HT1080 (cell line): ENCODE data around the gene APOE. TPM values are rescaled to one million over a fixed set of nuclear protein-coding genes. Genes with fewer than 3 reads are reported as not detected.
"Not testable (repeated sequence)": the region's sequence is repeated elsewhere in the genome, so short reads cannot be mapped to it uniquely, and the experiment has no call there.

Experiments used
- DNase-seq: peaks from one replicate; pipeline ENCODE4 v3.0.0-alpha.2; 2015; ENCODE audit warnings: low read depth
- total RNA-seq: library from RNA; depleted of rRNA; stranded (reverse); fragments of >200 nt; shearing (Covaris generic); gene quantifications from 2 replicates; pipeline ENCODE4 v1.2.3, GENCODE V29; 2014

The APOE gene
- total RNA-seq, 1 experiment from 2014 or later, result 1.9 TPM

DNA sequence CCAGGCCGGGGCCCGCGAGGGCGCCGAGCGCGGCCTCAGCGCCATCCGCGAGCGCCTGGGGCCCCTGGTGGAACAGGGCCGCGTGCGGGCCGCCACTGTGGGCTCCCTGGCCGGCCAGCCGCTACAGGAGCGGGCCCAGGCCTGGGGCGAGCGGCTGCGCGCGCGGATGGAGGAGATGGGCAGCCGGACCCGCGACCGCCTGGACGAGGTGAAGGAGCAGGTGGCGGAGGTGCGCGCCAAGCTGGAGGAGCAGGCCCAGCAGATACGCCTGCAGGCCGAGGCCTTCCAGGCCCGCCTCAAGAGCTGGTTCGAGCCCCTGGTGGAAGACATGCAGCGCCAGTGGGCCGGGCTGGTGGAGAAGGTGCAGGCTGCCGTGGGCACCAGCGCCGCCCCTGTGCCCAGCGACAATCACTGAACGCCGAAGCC is 3.3 kb downstream of the APOE start:
- no peak for DNase-seq

DNA sequence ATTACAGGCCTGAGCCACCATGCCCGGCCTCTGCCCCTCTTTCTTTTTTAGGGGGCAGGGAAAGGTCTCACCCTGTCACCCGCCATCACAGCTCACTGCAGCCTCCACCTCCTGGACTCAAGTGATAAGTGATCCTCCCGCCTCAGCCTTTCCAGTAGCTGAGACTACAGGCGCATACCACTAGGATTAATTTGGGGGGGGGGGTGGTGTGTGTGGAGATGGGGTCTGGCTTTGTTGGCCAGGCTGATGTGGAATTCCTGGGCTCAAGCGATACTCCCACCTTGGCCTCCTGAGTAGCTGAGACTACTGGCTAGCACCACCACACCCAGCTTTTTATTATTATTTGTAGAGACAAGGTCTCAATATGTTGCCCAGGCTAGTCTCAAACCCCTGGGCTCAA is 4.2 kb downstream of the APOE start:
- no peak for DNase-seq

DNA sequence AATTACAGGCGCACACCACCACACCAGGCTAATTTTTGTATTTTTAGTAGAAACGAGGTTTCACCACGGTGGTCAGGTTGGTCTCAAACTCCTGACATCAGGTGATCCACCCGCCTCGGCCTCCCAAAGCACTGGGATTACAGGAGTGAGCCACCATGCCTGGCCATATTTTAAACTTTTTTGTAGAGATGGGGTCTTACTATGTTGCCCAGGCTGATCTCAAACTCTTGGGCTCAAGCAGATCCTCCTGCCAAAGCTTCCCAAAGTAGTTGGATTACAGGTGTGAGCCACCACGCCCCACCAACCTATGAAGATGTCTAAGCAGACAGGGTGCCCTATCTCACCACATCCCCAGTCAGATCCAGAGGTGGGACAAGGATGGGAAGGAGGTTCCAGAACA is 6.3 kb downstream of the APOE start:
- not testable (repeated sequence) for DNase-seq

DNA sequence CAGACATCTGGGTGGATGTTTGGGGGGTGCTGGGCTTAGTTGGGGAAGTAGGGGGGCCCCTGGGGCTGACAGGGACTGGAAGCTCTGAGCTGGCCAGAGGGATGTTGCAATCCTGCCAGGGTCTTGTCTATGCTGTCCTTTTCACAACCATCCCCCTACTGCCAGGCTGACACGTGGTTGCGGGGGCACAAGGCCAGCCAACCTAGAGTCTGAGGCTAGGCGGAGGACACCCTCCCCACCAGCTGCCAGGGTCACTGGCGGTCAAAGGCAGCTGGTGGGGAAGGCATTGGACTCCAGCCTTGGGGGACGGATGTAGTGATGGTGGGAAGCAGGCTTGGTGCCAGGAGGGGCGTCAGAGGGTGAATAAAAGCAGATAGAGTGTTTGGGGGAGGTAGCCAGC is 7.3 kb downstream of the APOE start:
- DNase-seq, result no peak

DNA sequence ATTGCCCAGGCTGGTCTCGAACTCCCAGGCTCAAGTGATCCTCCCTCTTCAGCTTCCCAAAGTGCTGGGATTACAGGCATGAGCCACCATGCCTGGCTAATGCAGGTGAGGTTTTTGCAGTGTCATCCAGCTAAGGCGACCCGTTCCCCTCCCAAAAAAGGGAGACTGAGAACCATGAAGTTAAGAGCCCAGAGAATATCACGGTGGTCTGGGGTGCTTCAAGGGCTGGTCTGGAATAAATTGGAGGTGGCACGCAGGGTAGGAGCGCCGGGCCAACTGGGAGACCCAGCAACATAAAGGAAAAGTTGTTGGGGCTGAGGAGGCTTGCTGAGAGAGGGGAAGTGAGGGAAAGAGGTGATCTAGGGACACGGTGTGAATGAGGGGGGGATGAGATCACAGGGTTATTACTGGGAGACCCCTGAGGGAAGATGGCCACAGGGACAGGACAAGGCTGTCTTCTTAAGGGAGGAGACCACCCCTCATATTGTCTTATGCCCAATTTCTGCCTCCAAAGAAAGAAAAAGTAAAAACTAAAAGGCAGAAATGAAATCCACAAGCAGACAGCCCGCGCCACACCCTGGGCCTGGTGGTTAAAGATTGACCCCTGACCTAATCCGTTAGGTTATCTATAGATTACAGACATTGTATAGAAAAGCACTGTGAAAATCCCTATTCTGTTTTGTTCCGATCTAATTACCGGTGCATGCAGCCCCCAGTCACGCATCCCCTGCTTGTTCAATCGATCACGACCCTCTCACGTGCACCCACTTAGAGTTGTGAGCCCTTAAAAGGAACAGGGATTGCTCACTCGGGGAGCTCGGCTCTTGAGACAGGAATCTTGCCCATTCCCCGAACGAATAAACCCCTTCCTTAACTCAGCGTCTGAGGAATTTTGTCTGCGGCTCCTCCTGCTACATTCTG is 8.2 kb downstream of the APOE start:
- DNase-seq, result not testable (repeated sequence)

DNA sequence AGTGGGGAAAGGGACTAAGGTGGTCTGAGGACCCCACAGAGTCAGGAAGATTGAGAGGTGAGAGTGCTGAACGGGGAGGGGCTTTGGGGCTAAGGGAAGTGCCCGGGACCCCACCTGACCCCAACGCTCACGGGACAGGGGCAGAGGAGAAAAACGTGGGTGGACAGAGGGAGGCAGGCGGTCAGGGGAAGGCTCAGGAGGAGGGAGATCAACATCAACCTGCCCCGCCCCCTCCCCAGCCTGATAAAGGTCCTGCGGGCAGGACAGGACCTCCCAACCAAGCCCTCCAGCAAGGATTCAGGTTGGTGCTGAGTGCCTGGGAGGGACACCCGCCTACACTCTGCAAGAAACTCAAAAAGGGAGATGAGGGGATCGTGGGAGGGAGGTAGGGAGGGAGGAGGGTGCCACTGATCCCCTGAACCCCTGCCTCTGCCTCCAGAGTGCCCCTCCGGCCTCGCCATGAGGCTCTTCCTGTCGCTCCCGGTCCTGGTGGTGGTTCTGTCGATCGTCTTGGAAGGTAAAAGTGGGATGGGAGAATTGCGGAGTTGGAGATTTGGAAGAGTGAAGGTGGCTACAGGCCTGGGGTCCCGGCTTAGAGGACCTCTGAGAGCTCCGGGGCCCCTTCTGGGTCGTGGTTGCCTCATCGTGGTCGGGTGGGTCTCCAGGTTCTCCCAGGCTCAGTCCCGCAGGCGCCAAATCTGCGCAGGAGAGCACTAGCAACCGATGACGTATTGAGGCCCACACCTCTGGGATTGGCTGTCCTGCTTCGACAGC is 9.0 kb downstream of the APOE start, which contains the start of gene APOC1:
TSS of gene APOC1 (plus strand) at position 176 of the 774 bp plus-strand sequence. CDS start at position 460, 284 bp downstream.
- peak; percentile 80 for DNase-seq

DNA sequence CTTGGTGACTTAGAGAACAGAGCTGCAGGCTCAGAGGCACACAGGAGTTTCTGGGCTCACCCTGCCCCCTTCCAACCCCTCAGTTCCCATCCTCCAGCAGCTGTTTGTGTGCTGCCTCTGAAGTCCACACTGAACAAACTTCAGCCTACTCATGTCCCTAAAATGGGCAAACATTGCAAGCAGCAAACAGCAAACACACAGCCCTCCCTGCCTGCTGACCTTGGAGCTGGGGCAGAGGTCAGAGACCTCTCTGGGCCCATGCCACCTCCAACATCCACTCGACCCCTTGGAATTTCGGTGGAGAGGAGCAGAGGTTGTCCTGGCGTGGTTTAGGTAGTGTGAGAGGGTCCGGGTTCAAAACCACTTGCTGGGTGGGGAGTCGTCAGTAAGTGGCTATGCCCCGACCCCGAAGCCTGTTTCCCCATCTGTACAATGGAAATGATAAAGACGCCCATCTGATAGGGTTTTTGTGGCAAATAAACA is 18.7 kb downstream of the APOE start:
- DNase-seq, result no peak

DNA sequence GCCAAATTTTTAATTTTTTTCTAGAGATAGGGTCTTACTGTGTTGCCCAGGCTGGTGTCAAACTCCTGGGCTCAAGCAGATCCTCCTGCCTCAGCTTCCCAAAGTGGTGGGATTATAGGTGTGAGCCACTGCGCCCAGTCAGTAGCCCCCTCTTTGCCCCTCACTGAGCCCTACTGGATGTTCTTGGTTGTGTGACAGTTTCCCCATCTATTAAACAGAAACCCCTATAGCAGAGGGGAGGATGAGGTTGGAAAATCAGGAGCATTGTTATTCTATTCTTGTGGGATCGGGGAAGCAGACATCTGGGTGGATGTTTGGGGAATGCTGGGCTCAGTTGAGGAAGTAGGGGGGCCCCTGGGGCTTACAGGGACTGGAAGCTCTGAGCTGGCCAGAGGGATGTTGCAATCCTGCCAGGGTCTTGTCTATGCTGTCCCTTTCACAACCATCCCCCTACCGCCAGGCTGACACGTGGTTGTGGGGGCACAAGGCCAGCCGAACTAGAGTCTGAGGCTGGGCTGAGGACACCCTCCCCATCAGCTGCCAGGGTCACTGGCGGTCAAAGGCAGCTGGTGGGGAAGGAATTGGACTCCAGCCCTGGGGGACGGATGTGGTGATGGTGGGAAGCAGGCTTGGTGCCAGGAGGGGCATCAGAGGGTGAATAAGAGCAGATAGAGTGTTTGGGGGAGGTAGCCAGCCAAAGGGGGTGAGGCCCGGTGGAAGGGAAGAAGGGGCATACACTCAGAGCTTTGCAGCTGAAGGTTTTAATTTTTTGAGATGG is 19.7 kb downstream of the APOE start:
- peak; percentile 56 for DNase-seq

DNA sequence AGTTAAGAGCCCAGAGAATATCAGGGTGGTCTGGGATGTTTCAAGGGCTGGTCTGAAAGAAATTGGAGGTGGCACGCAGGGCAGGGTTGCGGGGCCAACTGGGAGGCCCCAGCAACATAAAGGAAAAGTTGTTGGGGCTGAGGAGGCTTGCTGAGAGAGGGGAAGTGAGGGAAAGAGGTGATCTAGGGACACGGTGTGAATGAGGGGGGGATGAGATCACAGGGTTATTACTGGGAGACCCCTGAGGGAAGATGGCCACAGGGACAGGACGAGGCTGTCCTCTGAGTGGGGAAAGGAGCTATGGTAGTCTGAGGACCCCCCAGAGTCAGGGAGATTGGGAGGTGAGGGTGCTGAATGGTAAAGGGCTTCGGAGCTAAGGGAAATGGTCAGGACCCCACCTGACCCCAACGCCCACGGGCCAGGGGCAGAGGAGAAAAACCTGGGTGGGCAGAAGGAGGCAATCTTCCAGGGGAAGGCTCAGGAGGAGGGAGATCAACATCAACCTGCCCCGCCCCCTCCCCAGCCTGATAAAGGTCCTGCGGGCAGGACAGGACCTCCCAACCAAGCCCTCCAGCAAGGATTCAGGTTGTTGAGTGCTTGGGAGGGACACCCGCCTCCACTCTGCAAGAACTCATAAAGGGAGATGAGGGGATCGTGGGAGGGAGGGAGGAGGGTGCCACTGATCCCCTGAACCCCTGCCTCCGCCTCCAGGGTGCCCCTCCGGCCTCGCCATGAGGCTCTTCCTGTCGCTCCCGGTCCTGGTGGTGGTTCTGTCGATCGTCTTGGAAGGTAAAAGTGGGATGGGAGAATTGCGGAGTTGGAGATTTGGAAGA is 20.9 kb downstream of the APOE start:
- not testable (repeated sequence) for DNase-seq

DNA sequence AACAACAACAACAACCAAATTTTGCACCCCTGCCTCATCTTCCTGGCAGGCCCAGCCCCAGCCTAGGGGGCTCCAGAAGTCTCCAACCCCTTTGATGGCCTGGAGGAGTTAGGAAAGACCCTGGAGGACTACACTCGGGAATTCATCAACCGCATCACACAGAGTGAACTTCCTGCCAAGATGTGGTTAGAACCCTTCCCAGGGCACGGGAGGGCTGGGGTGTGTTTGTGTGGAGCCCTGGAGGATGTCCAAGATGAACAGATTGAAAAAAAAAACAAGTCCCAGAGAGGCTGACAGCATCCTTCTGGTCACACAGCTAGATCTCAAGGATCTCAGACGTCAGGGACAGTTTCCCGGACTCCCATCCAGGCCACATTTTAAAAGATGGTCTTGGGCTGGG is 22.1 kb downstream of the APOE start:
- peak; percentile 61 for DNase-seq

DNA sequence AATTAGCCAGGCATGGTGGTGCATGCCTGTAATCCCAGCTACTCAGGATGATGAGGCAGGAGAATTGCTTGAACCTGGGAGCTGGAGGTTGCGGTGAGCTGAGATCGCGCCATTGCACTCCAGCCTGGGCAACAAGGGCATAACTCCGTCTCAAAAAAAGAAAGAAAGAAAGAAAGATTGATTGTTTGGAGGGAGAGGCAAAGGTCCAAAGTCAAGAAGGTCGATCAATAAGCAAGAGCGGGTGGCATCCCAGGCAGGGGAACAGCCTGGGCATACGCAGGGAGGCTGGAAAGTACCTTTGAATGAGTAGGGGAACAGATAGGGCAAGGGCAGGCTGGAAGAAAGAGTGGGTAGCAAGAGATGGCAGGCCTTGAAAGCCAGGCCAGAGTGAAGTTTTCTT is 24.5 kb downstream of the APOE start:
- DNase-seq, result no peak

DNA sequence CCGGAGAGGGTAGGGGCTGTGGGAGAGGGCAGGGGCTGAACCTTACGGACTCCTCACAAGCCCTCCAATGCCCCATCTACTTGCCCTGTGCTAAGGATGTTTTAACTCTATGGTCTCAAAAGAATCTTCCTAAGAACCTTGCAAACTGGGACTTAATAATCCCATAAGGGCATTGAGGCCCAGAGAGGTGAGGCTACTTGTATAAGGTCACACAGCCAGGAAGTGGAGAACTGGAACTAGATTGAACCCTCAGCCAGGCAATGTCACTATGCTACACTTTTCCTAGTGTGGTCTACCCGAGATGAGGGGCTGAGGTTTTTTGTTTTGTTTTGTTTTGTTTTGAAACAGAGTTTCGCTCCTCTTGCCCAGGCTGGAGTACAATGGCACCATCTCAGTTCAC is 25.9 kb downstream of the APOE start:
- DNase-seq, result no peak

DNA sequence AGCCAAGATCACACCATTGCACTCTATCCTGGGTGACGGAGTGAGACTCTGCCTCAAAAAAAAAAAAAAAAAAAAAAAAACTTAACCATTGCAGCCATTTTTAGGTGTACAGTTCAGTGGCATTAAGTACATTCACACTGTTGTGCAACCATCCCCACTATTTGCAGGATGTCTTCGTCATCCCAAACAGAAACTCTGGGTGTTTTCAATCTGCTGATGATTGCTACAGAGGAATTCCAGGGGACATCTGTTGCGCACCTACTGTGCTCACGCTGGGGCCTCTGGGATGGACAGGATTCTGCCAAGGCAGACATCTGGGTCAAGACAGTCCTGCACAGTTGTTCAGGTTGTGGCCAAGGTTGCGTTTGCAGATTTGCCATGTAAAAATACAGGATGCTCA is 34.1 kb downstream of the APOE start:
- DNase-seq, result no peak

DNA sequence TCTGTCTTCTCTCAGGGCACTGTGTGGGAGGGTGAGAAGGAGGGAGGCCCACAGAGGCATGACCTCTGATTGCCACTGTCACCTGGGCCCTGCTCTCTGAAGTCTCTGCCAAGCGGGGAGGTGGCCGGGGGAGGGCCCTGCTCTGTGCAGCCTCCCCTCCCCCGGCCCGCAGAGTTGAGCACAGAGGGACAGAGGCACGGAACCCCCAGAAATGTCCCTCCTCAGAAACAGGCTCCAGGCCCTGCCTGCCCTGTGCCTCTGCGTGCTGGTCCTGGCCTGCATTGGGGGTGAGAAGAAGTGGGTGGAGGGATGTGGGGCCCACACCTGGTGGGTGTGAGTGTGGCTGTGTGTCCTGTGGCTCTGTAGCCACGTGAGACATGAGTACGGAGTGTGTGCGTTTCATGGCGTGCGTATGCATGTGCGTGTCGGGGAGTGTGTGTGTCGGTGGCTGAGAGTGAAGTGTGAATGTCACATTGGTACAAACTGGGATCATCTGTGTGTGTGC is 36.5 kb downstream of the APOE start, which contains the start of gene APOC4:
TSS of gene APOC4 (plus strand) at position 171 of the 505 bp plus-strand sequence. CDS start at position 212, 41 bp downstream.
- no peak for DNase-seq

DNA sequence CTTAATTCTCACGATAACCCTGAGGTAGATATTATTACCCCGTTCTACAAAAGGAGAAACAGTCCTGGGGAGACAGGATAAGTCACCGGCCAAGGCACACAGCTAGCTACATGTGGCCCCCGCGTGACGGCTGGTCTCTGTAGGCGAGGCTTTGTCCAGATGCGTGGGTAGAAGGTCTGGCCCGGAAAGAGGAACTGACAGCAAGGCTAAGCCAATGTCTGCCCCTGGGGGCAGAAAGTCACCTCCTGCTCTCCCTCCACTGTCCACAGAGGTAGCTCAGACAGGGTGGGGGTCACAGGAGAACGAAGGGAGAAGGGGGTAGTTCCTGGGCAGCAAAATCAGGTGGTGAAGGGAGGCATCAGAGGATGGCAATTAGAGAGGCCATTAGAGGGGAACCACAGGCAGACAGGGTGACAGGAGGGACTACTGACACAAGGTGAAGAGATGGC is 38.2 kb downstream of the APOE start:
- no peak for DNase-seq

DNA sequence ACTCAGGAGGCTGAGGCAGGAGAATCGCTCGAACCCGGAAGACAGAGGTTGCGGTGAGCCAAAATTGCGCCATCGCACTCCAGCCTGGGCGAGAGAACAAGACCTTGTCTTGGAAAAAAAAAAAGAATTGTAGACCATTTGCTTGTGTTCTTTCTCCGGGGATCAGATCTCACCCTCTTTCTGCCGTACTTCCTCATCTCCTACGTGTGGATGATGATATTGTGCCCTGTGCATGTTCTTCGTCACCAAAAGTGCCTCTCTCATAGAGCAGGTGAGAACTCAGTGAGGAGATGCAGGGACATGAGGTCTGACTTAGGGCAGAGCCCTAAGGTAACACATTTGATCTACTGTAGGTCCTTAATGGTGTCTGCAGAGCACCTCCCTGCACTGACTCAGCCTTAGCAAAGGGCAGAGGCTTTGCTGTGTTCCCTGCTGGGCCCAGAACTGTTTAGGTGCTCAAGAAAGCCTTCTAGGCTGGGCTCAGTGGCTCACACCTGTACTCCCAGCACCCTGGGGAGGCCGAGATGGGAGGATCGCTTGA is 41.5 kb downstream of the APOE start:
- DNase-seq, result no peak

DNA sequence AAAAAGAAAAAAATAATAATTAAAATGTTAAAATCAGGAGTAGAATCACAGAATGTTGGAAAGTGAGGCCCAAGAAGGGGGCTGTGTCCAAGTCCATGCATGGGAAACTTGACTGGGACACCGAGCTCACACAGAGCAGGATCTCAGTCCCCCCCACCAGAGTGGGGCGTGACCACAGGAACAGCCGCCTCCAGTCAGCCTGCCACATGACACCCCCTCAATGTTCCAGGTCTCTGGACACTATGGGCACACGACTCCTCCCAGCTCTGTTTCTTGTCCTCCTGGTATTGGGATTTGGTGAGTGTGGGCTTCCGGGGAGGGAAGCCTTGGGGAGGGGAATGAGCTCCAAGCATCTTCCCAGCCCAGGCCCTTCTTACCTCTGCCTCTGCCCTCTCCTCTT is 42.6 kb downstream of the APOE start:
- no peak for DNase-seq

DNA sequence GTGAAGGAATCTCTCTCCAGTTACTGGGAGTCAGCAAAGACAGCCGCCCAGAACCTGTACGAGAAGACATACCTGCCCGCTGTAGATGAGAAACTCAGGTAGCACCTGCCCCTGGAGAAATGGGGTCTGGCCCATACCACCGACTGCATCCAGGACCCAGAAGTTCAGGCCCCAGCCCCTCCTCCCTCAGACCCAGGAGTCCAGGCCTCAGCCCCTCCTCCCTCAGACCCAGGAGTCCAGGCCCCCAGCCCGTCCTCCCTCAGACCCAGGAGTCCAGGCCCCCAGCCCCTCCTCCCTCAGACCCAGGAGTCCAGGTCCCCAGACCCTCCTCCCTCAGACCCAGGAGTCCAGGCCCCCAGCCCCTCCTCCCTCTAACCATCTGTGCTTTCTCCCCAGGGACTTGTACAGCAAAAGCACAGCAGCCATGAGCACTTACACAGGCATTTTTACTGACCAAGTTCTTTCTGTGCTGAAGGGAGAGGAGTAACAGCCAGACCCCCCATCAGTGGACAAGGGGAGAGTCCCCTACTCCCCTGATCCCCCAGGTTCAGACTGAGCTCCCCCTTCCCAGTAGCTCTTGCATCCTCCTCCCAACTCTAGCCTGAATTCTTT is 43.3 kb downstream of the APOE start:
- no peak for DNase-seq

DNA sequence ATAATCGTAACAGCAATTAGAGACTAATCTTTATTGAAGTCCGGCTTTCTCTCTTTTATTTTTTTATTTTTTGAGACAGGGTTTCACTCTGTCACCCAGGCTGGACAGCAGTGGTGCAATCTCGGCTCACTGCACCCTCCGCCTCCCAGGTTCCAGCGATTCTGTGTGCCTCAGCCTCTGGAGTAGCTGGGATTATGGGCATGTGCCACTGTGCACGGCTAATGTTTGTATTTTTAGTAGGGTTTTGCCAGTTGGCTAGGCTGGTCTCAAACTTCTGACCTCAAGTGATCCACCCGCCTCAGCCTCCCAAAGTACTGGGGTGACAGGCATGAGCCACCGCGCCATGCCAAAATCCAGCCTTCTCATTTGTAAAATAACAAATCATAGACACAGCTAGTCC is 44.0 kb downstream of the APOE start:
- no peak for DNase-seq
